Cardiac atrium fibroblast (primary cell): Measurements from ENCODE around the gene DDX3X. TPM values are rescaled to one million over a fixed set of nuclear protein-coding genes. Genes with fewer than 3 reads are reported as not detected.

Experiments used
- total RNA-seq: library from RNA; depleted of rRNA; stranded (reverse); fragments of >200 nt; gene quantifications from 2 replicates; pipeline ENCODE4 v1.2.3, GENCODE V29; 2015

Gene DDX3X
- total RNA-seq: 134 and 150 TPM in 2 replicates

GRCh38 chrX:41333744-41334362 is at the start of gene DDX3X:
TSS of gene DDX3X (plus strand) at chrX:41334162. CDS start at chrX:41334253, 91 bp downstream.

Other genes starting within 250 kb of the DDX3X start
- gene USP9X, start 248.7 kb upstream of the DDX3X start, total RNA-seq: 47.1 and 66.3 TPM in 2 replicates
- not detected in 2 replicates for gene NYX, start 113.2 kb downstream of the DDX3X start, total RNA-seq